Stimulated activated CD4-positive, alpha-beta T cell treated with anti-CD3 and anti-CD28 coated beads, Interleukin-1b, Interleukin-23, amount 100 ng/mL, for 24 hours (primary cell): Measurements from ENCODE around the gene KCNMA1.
"Not testable (repeated sequence)": the region's sequence is repeated elsewhere in the genome, so short reads cannot be mapped to it uniquely, and the experiment has no call there.

Experiments
- DNase-seq, 4 experiments: peaks; one replicate each; pipeline ENCODE4 v3.0.0-alpha.2; 2020; ENCODE audit warnings: low read depth in 4 of 4, low spot score in 1 of 4

The KCNMA1 gene

DNA sequence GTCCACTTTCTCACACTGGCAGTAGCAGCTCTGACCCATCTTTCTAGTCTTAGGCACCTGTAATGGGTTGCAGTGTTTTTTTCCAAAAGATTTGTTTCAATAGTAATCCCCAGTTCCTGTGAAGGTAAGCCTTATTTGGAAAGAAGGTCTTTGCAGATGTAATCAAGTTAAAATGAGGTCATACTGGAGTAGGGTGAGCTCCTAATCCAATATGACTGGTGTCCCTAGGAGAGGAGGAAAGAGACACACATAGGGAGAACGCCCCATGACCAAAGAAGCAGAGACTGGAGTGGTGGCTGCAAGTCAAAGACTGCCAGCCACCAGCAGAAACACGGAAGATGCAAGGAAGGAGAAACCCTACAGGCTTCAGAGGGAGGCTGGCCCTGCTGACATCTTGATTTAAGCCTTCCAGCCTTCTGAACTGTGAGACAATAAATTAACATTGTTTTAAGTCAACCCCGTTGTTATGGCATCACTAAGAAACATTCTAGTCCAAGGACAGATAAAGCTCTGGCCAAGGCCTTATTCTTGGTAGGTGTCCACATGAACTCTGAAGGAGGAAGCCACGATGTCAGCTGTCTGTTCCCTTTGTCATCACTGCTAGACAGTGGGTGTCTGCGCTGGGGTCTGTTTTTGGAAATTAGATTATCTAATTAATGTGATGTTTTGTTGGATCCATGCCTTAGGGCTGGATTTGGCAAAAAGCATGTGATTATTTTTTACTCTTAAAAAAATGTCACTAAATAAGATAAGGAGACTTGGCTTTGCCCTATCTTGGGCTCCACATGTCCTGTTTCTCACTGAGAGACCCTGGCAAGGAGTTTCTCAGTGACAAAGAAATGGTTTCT is 214.9 kb downstream of the KCNMA1 start:
- no peak for DNase-seq

DNA sequence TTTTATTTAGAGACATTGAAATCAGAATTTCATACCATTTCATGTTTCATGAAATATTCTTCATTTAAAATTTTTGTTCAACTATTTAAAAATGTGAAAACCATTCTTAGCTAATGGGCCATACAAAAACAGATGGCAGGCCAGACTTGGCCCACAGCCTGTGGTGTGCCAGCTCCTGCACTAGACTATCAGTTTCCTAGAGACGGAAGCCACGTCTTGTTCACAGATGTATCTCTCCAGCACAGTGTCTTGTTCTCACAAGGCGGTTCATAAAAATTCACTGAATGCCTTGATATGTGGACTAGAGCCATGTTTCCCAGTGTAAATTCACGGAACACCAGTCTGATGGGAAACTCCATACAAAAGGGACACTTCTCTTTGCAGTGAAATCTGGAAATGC is 216.0 kb downstream of the KCNMA1 start:
- DNase-seq: no peak

- DNase-seq: no peak
Observed at GRCh38 chr10:77420947-77421523, 216.6 kb downstream of the KCNMA1 start.

DNA sequence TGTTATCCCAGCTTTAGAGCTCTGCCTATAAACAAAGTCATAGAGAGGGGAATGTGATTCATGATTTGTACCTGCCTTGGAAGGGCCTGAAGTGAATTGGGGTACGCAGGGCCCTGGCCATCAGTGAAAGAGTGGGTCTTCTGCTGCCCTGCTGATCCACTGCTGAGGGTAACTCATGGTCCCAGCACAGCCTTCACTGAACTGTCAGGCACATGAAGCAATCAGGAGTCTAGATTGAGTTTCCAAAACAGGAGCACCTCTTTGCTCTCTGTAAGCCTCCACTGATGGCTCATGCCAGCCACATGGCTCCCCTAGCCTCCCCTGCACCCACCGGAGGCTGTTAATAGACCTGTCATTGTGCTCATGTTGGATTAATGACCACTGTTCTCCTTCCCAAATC is 217.6 kb downstream of the KCNMA1 start:
- no peak for DNase-seq

GRCh38 chr10:77419056-77419455 is 218.6 kb downstream of the KCNMA1 start:
- DNase-seq: no peak

DNA sequence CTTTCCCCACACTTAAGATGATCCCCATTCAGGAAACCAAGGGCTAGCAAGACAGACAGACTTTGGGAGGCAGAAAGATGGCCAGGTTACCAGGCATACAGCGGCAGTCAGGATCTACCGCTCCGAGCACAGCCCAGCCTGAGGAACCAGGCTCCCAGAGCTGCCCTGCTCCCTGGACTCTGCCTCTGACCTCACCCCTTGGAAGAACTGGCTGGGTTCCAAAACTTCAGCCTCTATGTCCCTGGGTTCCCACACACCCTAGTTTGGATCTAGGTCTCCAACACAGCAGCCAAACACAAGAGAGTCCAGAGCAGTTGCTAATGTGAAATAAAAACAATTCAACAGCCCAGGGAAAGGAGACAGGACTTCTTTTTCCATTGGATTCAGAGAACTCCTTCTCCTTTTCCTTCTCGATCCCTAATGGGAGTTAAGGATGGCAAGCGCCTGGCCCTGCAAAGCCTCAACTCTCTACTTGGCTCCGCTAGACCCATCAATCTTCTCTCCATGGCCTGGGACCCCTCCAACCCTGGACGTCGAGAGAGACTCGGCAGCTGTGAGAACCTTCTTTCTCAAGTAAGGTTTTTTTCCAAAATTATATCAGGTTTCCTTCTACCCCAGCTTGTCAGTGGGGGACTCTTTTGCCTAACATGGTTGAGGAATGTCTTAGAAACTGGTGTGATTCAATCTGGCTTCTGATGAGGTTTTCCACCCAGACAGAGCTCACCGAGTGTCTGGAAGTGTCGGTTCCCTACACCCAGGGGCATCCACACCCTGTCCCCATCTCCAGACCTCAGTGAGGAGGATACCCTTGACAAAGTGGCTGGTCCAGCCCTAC is 219.6 kb downstream of the KCNMA1 start:
- no peak for DNase-seq

- DNase-seq: no peak
Observed at GRCh38 chr10:77417359-77417758, 220.2 kb downstream of the KCNMA1 start.

DNA sequence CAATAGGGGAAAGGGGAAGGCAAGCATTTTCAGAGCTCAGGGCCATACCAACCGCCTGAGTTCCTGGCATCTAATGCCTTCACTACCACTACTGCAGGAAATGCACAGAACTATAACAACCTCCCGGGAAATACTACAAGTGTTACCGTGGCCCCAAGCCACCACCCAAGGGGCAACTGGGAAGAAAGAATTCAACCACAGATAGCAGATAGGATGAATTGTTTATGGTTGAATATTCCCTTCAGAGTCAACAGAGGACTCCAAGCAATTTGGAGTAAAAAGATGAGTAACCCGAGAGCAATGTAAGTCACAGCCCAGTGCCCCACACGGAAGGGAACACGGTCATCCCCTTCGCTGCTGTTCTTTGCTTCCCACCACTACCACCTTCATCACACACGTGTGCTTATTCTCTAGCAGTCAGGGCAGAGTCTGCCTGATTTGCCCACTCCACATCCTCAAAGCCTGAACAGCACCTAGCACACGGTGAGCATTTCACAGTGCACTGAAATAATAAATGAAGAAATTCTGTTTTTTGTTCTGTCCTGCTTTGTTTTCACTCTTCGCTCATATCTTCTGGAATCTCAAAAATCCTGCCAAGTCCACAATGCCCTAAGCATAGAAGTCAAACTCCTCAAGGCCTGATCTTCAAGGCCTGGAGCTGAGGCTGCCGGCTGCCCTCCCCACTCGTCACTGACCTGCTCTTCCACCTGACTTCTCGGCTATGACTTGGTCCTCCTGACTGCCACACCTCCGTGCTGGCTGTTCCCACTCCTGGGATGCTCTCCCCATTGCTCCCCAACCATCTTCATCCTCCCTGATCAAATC is 221.1 kb downstream of the KCNMA1 start:
- DNase-seq: no peak

- no peak for DNase-seq
Observed at GRCh38 chr10:77415313-77415960, 222.2 kb downstream of the KCNMA1 start.

DNA sequence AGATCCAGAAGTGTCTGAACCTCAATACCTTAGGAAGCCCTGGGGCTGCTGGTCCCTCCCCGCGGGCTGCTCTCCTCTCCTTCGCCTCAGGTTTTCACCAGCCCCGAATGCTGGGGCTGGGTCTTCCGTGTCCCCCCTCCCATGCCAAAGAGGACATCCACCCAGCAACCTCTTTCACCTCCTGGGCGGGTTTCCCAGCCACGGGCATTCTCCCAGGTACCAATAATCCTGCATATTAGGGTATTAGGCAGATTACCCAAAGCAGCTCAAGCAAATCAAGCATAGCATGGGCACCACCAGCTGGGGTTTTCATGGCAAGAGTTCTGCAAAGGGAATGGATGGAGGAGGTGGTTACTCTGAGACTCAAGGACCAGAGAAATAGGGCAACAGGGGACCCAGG is 224.4 kb downstream of the KCNMA1 start:
- no peak for DNase-seq

DNA sequence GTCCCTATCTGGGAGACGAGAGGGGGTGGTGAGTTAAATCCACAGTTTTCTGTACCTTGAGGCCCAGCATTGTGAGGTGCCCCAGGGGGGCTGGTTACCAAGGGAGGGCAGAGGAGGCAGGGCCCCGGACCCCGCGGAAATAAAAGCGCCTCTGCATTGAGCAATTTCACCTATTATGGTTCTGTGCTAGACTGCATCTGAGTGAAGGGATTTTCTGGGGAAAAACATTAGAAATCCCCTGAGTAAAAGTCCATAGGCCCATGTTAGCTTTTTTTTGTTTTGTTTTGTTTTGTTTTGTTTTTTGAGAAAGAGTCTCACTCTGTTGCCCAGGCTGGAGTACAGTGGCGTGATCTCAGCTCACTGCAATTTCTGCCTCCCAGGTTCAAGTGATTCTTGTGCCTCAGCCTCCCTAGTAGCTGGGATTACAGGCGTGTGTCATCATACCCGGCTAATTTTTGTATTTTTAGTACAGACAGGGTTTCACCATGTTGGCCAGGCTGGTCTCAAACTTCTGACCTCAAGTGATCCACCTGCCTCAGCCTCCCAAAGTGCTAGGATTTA is 225.0 kb downstream of the KCNMA1 start:
- DNase-seq: not testable (repeated sequence)

- no peak for DNase-seq
Observed at GRCh38 chr10:77411805-77412204, 225.8 kb downstream of the KCNMA1 start.

DNA sequence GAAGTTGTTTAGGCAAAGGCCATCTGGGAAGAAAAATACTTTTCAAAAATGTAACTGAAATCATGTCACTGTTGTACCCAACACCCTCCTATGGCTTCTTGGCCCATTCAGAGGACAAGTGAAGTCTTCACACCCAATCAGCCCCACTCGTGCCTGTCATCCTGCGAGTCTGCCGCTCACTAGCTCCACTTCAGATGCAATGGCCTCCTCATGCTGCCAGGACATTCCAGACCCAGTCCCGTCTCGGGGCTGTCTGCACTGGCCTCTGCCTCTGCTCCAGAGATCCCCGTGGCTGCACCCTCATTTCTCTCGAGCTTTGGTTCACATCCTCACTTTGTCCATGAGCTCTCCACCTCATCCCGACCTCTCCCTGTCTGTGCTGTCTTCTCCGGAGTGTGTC is 227.1 kb downstream of the KCNMA1 start:
- DNase-seq: no peak

DNA sequence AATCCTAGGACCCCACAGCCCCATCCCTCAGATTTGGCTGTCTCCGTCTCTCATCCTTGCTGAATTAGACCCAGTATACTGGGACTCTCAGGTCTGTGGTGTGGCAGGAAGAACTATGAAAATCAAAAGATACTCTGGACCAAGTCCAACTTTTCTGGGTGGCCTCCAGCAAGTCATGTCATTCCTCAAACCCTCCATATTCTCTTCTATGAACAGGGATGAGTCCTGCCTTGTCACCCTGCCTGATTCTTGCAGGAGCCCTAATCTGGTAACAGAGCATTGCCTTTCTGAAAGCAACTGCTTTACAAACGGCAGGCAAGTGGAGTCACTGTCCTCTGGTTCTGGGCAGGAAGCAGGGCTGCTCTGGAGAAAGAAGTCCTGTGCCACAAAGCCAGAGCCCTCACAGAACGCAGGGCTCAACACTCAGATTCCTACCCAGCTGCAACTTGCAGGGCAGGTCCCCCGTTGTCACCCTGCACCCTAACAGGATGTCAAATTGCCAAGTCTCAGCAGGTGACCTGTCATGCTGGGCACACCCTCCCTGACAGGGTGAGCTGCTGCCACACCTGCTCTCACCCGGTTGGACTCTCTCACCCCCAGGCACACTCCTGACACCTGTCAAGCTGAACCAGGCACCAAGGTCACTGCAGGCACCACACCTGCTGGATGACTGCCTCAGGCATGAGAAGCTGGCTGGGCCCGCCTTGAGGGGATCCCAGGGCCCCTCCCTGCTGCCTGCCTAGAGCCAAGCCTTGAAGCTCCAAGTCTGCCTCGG is 227.7 kb downstream of the KCNMA1 start:
- no peak for DNase-seq

- DNase-seq: no peak
Observed at GRCh38 chr10:77408259-77408658, 229.3 kb downstream of the KCNMA1 start.

- DNase-seq: no peak
Observed at GRCh38 chr10:77406764-77407430, 230.7 kb downstream of the KCNMA1 start.

DNA sequence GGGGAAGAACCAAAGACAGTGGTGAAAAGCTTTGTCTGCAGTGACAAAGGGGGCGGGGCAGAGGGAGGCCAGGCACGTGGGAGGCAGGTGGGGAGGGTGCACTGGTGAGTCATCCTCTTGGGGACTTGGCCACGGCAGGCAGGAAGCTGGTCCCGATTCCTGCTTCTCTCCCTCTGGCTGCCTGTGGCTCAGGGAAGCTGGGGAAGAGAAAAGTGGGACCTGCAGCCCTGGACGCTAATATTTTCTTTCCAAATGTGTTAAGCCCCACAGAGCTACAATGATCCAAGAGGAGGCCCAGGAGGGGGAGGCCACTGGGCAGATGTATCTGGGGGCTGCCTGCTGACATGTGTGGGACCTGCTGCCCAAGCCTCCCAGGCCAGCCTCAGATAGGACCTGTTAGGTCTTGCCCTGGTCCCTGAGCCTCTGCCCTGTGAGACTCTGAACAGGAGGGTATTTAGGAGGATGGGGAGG is 231.8 kb downstream of the KCNMA1 start:
- DNase-seq: no peak

GRCh38 chr10:77404810-77405209 is 232.8 kb downstream of the KCNMA1 start:
- DNase-seq: no peak

GRCh38 chr10:77403761-77404160 is 233.8 kb downstream of the KCNMA1 start:
- DNase-seq: no peak
